Measurements from ENCODE around the gene PARD3.

Gene PARD3

DNA sequence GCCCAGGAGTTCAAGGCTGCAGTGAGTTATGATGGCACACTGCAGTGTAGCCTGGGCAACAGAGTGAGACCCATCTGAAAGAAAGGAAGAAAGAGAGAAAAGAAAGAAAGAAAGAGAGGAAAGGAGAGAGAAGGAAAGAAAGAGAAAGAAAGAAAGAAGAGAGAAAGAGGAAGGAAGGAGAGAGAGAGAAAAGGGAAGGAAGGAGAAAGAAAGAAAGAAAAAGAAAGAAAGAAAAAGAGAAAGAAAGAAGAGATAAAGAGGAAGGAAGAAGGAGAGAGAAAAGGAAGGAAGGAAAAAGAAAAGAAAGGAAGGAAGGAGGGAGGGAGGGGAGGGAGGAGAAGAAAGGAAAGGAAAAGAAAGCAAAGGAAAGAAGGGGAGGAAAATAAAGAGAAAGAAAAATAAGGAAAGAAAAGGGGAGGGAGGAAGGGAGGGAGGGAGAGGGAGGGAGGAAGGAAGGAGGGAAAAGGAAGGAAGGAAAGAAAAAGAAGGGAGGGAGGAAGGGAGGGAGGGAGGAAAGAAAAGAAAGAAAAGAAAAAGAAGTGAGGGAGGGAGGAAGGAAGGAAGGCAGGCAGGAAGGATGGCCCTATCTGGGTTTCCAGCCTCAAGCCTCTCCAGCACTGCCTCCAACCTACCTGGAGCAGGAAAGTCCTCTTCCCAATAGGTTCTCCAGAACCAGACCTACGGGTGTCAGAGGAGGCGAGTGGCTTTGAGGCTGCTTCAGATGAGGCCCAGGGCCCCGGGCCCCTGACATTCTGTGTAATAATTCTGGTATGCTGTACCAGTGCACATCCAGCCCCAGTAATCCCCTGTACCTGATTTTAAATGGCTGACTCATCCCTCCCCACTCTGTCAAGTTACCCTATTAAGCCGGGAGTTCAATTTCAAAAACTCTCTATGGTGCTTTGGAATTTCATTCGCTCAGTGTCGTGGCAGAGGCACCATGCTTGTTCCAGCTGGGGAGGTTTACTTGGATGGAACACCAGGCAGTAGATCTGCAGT is 6.8 kb upstream of the PARD3 start:
- no peak for DNase-seq

DNA sequence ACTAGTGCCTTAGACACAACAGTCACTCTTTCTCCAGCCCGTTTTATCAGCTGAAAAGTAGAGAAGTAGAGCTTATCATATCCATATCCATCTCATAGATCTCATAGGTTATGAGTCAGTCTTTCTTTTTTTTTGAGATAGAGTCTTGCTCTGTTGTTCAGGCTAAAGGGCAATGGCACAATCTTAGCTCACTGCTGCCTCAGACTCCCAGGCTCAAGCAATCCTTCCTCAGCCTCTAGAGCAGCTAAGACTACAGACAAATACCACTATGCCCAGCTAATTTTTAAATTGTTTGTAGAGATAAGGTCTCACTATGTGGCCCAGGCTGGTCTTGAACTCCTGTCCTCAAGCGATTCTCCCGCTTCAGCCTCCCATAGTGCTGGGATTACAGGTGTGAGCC is 2.5 kb upstream of the PARD3 start:
- DNase-seq: no peak

DNA sequence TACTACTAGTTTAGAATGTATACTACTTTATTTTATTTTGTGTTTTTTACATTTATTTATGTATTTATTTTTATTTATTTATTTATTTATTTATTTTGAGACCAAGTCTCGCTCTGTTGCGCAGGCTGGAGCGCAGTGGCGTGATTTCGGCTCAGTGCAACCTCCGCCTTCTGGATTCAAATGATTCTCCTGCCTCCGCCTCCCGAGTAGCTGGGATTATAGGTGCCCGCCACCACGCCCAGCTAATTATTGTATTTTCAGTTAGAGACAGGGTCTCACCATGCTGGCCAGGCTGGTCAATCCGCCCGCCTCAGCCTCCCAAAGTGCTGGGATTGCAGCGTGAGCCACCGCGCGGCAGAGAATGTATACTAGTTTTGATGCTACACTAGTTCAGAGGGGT is 2.0 kb upstream of the PARD3 start:
- no peak for DNase-seq

DNA sequence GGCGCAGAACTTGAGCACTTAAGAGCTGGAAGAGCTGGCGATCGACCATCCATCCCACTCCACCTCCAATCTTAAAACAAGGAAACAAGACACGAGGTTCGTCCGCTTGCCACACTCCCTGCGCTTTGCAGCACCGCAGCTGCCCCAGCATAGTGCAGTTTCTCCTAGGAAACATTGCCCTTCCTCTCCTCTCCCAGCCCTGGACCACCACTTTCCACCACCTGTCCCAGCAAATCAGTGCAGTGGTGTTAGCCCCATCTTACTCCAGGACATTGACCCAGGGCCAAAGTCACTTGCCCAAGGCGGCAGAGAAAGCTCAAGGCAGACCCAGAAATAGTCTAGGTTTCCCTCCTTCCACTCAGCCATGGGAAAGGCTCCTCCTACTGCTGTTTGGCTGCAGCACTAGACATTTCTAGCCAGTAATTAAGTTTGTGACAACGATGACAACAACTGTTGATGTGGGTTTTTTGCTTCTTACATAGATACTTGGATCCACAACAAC is 1.5 kb upstream of the PARD3 start:
- peak in 1 of 3 donors; percentile 10 for DNase-seq

DNA sequence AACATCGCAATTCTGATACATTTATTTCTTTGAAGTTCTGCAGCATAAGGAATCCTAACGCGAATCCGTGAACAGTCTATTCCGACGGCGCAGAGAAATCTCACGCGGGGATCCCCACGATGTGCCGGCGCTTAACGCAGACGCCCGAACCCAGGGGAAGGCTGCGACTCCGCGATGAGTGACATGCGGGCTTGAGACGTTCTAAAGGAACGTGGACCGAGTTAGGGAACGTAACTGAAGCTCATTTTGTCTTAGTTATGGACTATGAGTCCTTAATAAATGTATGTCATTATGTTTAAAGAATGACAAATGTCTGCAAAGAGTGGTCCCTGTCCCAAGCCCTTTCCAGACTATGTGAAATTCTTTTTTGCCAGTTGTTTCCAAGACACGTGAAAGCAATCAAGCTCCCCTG is 995 bp upstream of the PARD3 start:
- no peak for DNase-seq

DNA sequence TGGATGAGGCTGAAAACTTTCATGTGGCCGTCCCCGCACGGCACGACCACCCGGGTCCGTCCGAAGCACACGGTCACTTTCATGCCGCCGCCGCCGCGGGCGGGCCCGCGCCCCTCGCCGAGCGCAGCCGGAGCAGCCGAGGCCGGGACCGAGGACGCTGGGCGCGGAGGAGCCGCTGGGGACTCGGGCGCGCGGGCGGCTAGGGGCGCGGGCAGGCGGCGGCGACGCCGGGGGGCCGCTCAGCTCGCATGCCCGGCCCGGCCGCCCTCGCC is 247 bp downstream of the PARD3 start:
- DNase-seq: no peak

DNA sequence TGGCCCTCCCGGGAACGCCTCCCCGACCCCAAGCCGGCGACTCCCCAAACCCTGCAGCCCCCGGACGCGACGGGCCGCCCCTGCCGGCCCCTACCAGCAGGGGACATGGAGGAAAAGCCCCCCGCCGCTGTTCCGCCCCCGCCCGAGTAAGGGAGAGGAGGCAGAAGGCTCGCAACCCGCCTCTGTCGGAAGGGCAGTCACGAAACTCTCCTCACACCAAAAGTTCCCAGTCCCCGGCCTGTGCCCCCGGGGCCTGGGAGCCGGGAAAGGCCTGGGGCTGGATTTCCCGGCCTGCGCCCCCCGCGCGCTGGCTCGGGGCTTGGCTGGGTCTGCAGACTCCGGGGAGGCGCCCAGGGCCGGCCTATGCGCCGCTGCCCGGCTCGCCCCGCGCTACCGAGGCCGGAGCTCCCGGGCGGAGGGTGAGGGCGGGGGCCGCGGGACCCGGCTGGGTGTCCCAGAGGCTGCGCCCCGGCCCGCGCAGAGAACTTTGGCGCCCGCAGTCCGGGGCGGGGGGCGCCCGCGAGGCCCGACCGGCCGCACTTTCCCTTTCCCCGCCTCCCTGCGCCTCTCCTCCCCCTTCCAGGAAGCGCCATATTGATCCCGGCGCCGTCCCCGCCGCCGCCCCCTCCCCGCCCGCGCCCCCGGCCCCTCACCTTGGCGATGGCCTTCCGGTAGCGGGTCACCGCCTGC is 728 bp downstream of the PARD3 start:
- peak in 1 of 3 donors; percentile 5 for DNase-seq

DNA sequence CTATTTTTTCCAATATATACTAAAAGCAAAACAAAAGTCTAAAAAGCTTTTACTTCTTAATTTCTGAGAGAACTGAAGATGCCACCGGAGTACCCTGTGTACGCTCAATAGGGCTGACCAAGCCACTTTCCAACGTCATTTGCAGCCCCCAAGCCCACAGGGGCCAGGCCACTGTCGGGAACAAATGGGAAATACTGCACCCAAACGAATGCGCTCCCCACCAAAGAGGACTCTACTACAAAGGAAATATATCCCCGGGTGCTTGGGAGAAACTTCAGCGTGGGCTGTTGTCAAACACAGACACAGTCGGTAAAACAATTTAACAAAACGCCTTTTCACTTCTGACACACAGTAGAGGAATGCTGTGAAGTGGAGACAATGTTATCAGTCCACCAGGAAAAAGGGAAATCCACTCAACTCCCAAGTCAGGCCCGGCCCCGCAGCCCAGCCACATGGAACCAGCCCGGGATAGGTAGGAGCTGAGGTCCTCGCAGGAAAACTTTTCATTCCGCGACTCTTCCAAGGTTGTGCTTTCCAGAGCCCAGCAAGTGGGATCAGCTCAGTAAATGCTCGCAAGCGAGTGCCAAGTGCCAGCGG is 1.4 kb downstream of the PARD3 start:
- no peak for DNase-seq

DNA sequence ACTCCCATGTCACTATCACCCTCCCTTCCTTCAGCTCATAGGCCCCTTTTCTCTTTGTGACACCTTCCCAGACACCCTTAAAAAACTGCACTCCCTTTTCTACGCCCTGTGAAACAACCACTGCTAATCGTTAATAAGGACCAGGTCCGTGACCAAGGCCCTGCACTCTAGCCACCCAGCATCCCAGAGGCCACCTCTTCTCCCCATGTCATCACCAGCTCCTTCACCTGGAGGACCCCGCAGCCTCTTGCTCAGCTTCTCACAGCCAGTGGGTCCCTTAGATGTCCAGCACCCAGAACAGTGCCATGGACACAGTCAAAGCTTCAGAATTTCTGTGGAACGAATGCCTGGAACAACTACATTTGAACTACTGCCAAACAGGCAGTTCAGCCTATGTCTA is 2.3 kb downstream of the PARD3 start:
- no peak for DNase-seq

DNA sequence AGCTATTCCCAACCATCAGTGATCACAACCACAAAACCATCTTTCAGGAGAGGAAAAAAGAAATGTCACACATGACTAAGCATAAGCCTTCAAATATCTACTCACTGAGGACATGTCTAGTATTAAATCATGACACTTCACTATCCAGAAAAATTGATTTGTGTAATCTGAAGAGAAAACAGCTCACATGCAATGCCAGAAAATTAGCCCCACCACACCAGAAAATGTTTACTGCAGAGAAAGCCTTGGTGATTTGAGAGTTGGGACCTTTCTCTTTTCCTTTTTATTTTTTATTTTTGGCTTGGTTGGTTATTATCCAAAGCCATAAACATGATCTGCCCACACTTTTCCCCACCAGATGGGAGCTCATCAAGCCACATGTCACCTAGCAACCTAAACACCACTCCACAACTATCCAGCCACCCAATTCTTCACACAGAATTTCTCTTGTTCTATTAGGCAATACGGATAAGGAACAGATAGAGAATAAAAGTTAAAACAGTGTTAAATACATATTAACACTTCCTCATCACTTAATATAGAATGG is 3.1 kb downstream of the PARD3 start:
- DNase-seq: no peak

DNA sequence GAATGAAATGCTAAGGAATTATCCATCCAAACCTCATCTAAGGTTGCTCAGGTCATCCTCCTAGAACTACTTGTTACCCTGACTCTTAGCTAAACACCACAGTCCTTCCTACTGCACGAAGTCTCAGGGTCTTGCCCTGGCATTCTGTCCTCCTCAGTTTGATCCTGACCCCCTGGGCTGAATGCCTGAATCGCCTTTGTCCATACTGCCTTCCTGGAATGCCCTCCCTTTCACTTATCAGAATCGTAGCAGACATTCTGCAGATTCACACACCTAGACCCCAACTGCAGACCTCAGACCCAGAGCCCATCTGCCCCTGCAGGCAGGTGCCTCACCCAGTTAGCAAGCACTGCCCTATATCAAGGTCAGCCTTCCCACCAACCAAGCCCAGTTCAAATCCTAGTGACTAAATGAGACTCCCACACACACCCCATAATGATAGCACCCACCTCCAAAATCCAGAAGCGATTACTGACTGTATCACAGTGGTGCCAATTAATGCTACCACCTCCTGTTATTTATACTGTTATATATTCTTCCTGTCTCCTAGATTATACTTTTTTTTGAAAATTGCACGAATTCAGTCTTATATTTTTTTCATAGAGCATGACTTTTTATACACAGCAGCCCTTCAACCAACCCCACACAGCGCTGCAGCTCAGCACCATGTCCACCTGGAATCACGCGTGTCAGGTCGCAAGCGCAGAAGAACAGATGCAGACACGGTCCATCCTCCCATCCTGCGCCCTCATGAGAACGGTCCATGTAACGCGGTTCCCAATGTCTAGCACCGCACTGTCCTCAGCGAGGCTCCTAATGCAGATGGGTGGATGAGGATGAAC is 3.7 kb downstream of the PARD3 start:
- DNase-seq: no peak

DNA sequence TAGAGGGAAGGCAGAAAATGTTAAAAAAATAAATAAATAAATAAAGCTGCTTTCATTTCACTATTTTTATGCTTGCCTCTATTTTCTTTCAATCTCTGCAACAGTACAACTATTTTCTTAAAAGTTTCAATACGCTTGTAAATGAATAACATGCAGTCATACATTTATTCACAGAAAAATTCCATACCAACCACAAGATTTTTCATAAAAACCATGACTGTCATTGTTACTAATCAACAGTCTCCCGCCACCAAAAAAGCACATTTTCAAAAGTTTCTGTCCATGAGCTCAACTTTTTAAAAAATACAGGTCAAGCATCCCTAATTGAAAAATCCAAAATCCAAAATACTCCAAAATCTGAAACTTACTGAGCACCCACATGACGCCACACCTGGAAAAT is 5.3 kb downstream of the PARD3 start:
- no peak for DNase-seq

DNA sequence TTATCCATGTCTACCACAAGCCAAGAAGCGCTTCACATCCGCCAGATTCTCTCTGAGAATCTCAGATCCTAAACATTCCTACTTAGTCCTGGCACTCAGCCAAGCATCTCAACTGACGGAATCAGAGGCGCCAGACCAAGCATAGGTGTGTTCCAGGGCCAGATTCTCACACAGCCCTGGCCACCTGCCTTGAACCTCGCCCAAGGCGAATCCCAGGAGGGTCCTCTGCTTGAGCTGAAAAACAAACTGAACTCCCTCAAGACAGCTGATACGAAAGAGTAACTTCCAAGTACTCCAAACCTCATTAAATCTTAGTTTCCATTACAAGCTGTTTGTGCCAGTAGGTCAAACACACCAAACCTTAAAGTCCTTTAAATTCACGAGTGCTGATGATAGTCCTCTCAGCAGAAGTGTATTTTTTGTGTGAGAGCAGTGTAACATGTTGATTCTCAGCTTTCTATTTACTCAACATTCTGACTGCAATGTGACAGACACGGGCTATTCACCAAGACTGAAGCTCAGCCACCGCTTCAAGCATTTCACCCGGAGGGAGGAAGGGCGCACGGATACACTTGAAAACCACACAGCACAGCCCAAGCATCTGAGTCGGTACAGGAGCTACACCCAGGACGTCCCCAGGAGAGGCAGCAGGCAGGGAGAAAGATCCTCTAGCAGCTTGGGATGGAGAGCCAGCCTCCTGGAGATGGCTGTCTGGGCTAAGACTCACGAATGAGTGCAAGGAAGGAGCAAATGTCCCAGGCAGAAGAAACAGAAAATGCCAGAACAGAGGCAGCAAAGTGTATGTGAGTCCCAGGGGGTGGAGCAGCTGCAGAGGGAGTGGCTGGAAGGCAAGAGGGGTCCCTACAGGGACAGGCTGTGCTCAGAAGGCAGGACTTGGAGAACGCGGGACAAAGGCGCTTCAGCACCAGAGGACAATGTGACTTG is 6.0 kb downstream of the PARD3 start:
- no peak for DNase-seq

DNA sequence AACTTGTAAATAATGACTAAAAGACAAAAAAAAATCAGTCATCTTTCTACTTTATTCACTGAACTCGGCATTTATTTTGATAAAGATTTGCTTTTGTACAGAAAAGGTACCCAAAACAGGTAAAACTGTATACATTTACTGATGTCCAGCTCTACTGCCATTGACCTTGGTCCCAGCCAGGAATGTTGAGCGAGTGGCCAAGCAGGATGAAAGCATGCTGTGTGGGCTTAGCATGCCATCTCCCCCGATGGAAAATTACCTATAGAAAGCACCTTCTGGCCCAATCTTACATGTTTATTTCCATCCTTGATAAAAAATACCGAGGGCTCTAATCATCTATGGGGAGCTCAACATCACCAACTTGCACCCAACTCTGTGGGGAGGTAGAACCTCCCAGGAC is 6.8 kb downstream of the PARD3 start:
- DNase-seq: no peak

DNA sequence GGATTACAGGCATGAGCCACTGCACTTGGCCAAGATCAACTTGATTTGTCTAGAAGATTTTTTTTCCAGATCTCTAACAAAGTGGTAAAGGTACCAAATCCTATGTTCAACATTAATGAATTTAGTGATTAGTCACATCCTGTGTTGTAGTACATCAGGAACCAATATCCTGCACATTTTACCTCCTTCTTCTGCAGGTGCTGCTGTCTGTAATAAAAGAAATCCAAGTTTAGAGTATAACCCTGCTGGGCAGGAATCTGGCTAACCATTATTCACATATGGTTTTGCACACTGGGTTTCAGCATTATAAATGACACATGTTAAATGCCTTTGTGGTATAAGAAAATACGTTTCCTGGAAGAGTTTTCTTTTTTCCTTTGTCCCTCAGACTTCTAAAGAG is 10.8 kb downstream of the PARD3 start:
- DNase-seq: no peak

DNA sequence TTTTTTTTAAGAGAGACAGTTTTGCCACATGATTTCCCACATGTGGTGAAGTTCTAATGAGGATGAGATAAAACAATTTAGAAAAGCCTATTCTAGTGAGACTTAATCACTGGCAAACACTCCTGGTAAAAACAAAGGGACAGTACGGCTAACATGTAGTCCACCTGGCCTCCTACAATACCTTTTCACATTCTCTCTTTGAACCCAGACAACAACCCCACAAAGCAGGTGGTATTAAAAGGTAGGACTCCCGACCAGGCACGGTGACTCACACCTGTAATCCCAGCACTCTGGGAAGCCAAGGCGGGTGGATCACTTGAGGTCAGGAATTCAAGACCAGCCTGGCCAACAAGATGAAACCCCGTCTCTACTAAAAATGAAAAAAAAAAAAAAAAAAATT is 12.4 kb downstream of the PARD3 start:
- no peak for DNase-seq

DNA sequence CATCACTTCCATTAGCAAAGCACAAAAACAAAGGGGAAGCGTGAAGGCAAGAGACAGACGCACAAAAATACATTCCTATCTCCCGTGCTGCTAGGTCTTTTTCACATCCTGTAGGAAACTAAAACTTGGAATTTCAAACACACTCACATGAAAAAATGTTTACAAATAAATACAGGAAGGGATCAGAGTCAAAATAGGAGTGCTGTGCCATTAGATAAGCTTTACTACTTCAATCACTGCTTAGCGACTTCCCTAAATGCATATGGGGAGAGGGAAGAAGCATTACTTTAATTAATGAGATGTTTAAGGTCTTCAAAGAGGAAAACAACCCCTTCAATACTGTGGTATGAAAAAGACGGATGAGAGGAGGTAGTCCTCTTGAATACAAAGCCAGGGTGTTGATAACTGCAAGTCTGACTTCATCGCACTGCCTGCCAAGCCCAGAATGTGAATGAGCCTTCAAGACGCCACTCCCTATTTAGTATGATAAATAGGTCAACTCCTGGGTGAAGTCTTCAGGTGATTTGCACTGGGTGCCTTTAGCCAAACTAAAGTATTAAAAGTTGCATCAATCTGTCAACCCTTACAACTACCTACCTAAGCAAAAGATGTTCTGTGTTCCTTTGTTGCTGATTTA is 13.9 kb downstream of the PARD3 start:
- no peak for DNase-seq

DNA sequence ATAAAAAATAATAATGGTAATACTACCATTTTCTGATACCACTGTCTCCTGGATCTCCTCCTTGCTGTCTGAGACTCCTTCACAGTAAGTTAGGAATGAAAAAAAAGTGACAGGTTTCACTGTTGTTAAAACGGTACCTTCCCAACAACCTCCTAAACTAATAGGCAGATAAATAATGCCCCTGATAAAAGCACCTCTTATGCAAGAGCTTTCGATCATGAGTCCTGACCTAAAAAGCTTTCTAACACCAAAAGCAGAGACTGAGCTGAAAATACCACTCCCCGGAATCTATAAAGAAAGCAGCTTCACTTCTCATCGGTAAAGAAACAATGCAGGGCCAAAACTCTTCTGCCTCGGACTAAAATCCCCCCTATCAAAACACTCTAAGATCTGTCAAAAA is 14.5 kb downstream of the PARD3 start:
- DNase-seq: no peak

DNA sequence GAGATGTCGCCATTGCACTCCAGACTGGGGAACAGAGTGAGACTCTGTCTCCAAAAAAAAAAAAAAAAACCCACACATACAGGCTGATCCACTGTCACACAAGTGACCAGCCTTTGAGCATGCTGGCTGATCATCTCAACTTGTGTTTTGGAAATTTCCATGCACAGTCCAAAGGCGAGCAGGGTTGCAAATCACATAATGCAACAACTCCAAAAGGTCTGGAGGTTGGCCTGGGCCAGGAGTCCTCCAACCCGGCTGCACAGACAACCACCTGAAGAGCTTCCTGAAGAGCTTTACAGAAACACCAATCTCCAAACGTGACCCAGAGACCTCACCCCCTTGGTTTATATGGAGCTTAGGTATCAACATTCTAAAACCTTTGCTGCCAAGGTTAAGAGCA is 16.4 kb downstream of the PARD3 start:
- no peak for DNase-seq

DNA sequence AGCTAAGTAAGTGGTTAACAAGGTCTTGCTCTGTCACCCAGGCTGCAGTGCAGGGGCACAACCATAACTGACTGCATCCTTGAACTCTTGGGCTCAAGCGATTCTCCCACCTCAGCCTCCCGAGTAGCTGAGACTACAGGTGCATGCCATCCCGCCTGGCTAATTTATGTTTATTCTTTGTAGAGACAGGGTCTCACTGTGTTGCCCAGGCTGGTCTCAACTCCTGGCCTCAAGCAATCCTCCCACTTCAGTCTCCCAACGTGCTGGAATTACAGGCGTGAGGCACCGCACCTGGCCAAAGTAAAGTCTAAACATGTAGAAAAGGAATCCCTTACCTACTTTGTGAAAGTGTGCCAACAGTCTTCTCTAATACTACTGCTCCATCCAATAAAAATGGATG is 17.9 kb downstream of the PARD3 start:
- no peak for DNase-seq

DNA sequence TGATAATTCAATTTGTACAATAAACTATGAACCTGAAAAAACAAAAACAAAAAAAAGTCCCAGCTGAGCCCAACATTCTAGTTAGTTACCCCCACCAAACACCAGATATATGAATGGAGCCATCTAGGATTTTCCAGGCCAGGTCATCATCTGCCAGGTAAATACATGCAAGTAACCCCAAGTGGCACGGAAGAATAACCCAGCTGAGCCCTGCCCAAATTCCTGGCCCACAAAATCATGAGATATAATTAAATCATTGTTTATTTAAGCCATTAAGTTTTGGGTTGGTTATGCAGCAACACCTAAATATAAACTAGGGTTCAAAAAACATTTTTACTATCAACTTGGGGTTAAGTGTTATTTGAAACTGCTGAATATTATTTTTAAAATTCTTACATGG is 19.0 kb downstream of the PARD3 start:
- no peak for DNase-seq

Measured in suppressor macrophage treated with lipopolysaccharide for 1 hour (primary cell).